GM19468 (cell line): Measurements from ENCODE around the gene CGN.

ENCODE experiments used
- ATAC-seq: cut with Tn5 transposase; IDR thresholded peaks from one replicate; pipeline ENCODE4 v1.9.1; 2021; ENCODE audit warnings: mild to moderate bottlenecking, moderate library complexity, moderate number of reproducible peaks; ENCODE audit not compliant: unreplicated experiment; ENCODE audit errors: extremely low read depth

Gene CGN

GRCh38 chr1:151510957-151511635 is at the start of gene CGN:
Gene CGN (plus strand): TSS chr1:151511387. CDS start chr1:151518520, 7,133 bp downstream.
- ATAC-seq, result no peak

- ATAC-seq, result no peak
Measured at GRCh38 chr1:151461694-151462093, 49.5 kb upstream of the CGN start.

- no peak for ATAC-seq
Measured at GRCh38 chr1:151465026-151465425, 46.2 kb upstream of the CGN start.

- no peak for ATAC-seq
Measured at GRCh38 chr1:151472856-151473731, 38.1 kb upstream of the CGN start.

- no peak for ATAC-seq
Measured at GRCh38 chr1:151474745-151475144, 36.4 kb upstream of the CGN start.

GRCh38 chr1:151475175-151475574 is 36.0 kb upstream of the CGN start:
- ATAC-seq, result no peak

GRCh38 chr1:151476083-151476482 is 35.1 kb upstream of the CGN start:
- no peak for ATAC-seq

GRCh38 chr1:151477066-151477465 is 34.1 kb upstream of the CGN start:
- ATAC-seq, result no peak

- ATAC-seq, result no peak
Measured at GRCh38 chr1:151478140-151478812, 32.9 kb upstream of the CGN start.

GRCh38 chr1:151478923-151479322 is 32.3 kb upstream of the CGN start:
- no peak for ATAC-seq

- no peak for ATAC-seq
Measured at GRCh38 chr1:151479462-151479861, 31.7 kb upstream of the CGN start.

- ATAC-seq, result no peak
Measured at GRCh38 chr1:151482017-151482416, 29.2 kb upstream of the CGN start.

- ATAC-seq, result no peak
Measured at GRCh38 chr1:151485685-151486255, 25.4 kb upstream of the CGN start.

- ATAC-seq, result no peak
Measured at GRCh38 chr1:151486557-151486956, 24.6 kb upstream of the CGN start.

GRCh38 chr1:151491641-151492040 is 19.5 kb upstream of the CGN start:
- no peak for ATAC-seq

GRCh38 chr1:151492120-151492519 is 19.1 kb upstream of the CGN start:
- no peak for ATAC-seq

GRCh38 chr1:151493042-151493441 is 18.1 kb upstream of the CGN start:
- no peak for ATAC-seq

GRCh38 chr1:151494741-151495281 is 16.4 kb upstream of the CGN start:
- ATAC-seq, result no peak

- ATAC-seq, result no peak
Measured at GRCh38 chr1:151495316-151495715, 15.9 kb upstream of the CGN start.

- no peak for ATAC-seq
Measured at GRCh38 chr1:151499365-151499764, 11.8 kb upstream of the CGN start.
